Keratinocyte (primary cell): ENCODE results near the gene HACE1. TPM values are rescaled to one million over a fixed set of nuclear protein-coding genes. Genes with fewer than 3 reads are reported as not detected.
A peak's percentile ranks its signal among the peaks of the same experiment; 100 is the strongest.

Experiments used
- DNase-seq: peaks from one replicate; pipeline ENCODE4 v3.0.0-alpha.2; 2011; ENCODE audit warnings: low read depth, missing footprints, low spot score
- FAIRE-seq: peaks from 2 replicates; lab custom pipeline; 2011; peaks lifted over from hg19 to GRCh38; lab: Jason Lieb, UNC
- H2AFZ ChIP-seq: 2 replicates; pipeline ENCODE4 v1.6.0; 2012; ENCODE audit warnings: low read length, control low read depth, inconsistent platforms; ENCODE audit not compliant: control insufficient read depth
- H3K27ac ChIP-seq: 2 replicates; pipeline ENCODE4 v1.5.1; 2011; ENCODE audit warnings: low read length; ENCODE audit not compliant: control insufficient read depth, insufficient read depth
- H3K27me3 ChIP-seq: 3 replicates; pipeline ENCODE4 v1.6.0; 2011; ENCODE audit warnings: low read length; ENCODE audit not compliant: control insufficient read depth, insufficient read depth; ENCODE audit errors: extremely low read depth
- H3K36me3 ChIP-seq, 2 experiments: 2 replicates in 1 of 2; 3 replicates in 1 of 2; pipeline ENCODE4 v1.5.1; 2011; ENCODE audit warnings: low read length in 2 of 2, mild to moderate bottlenecking in 1 of 2; ENCODE audit not compliant: control insufficient read depth in 2 of 2, insufficient read depth in 2 of 2; ENCODE audit errors: extremely low read depth in 1 of 2
- H3K4me1 ChIP-seq: 3 replicates; pipeline ENCODE4 v1.5.1; 2011; ENCODE audit warnings: low read length; ENCODE audit not compliant: control insufficient read depth, insufficient read depth; ENCODE audit errors: extremely low read depth
- H3K4me2 ChIP-seq: 3 replicates; pipeline ENCODE4 v1.6.0; 2011; ENCODE audit warnings: low read depth, low read length; ENCODE audit not compliant: control insufficient read depth, insufficient read depth; ENCODE audit errors: extremely low read depth
- H3K4me3 ChIP-seq, 3 experiments: fragments of 200-600 bp in 1 of 3; sonication (generic) in 1 of 3; 2 replicates in 2 of 3; 3 replicates in 1 of 3; pipeline ENCODE4 v1.5.1; 2011 to 2016; ENCODE audit warnings: low read length in 3 of 3, mild to moderate bottlenecking in 3 of 3, control low read depth in 2 of 3, inconsistent platforms in 1 of 3, low read depth in 1 of 3, mixed read lengths in 1 of 3, mixed run types in 1 of 3, moderate library complexity in 1 of 3; ENCODE audit not compliant: control insufficient read depth in 2 of 3, insufficient read depth in 2 of 3; ENCODE audit errors: extremely low read depth in 1 of 3
- H3K79me2 ChIP-seq: 2 replicates; pipeline ENCODE4 v1.6.0; 2012; ENCODE audit warnings: low read length; ENCODE audit not compliant: control insufficient read depth, insufficient read depth
- H3K9ac ChIP-seq: 3 replicates; pipeline ENCODE4 v1.6.0; 2011; ENCODE audit warnings: low read length; ENCODE audit not compliant: control insufficient read depth, insufficient read depth; ENCODE audit errors: extremely low read depth
- H3K9me1 ChIP-seq: 3 replicates; pipeline ENCODE4 v1.6.0; 2011; ENCODE audit warnings: low read length; ENCODE audit not compliant: control insufficient read depth, insufficient read depth; ENCODE audit errors: extremely low read depth
- H3K9me3 ChIP-seq: 2 replicates; pipeline ENCODE4 v1.5.1; 2012; ENCODE audit warnings: low read depth, low read length; ENCODE audit not compliant: control insufficient read depth
- H4K20me1 ChIP-seq: 3 replicates; pipeline ENCODE4 v1.6.0; 2011; ENCODE audit warnings: low read length; ENCODE audit not compliant: control insufficient read depth, insufficient read depth; ENCODE audit errors: extremely low read depth
- CTCF ChIP-seq, 3 experiments: IDR thresholded peaks in 1 of 3; conservative IDR thresholded peaks in 1 of 3; optimal IDR thresholded peaks in 1 of 3; 2 replicates in 2 of 3; 3 replicates in 1 of 3; pipeline versions ENCODE3 to v1.5.1; 2011; ENCODE audit warnings: low read length in 3 of 3, mild to moderate bottlenecking in 3 of 3, moderate library complexity in 2 of 3, control low read depth in 1 of 3, inconsistent platforms in 1 of 3; ENCODE audit not compliant: insufficient read depth in 2 of 3; ENCODE audit errors: extremely low read depth in 1 of 3
- EZH2 ChIP-seq: IDR thresholded peaks from one replicate; pipeline ENCODE4 v1.6.1; 2012; ENCODE audit warnings: inconsistent platforms, mild to moderate bottlenecking, low read length, moderate library complexity
- dilution Hi-C: fragments of 300-500 bp; cut with MboI; formaldehyde crosslinking; loops from one replicate; pipeline ENCODE4 v1.7.0; 2020; ENCODE audit warnings: low sequenced_read_pairs; ENCODE audit not compliant: extremely low pct_ligation_motif_present
- polyA plus RNA-seq, 5 experiments: library from polyadenylated mRNA; depleted of rRNA in 3 of 5; stranded (reverse) in 3 of 5; stranded (forward) in 1 of 5; unstranded in 1 of 5; fragments of >200 nt; gene quantifications; 1 replicate in 1 of 5; 2 replicates in 3 of 5; 3 replicates in 1 of 5; pipeline versions ENCODE4 v1.2.1 to v1.2.3, GENCODE V29; 2011 to 2012; ENCODE audit warnings: missing spikeins in 2 of 5, low read depth in 1 of 5, low replicate concordance in 1 of 5

HACE1 gene
- polyA plus RNA-seq, 1 donor (not counting 4 experiments of a cell fraction or from before 2014, with no cell fraction given) = 7.4 TPM

GRCh38 chr6:104689551-104690205 lies 170.0 kb downstream of the HACE1 start:
- H2AFZ ChIP-seq = no peak overlapping the region
- H3K79me2 ChIP-seq = no peaks in the 10 kb centered on the region
- H3K9me1 ChIP-seq = no peaks in the 10 kb centered on the region
- no peaks in the 10 kb centered on the region for H3K9me3 ChIP-seq
- dilution Hi-C loops = no loop called here
- H3K9ac ChIP-seq = no peak overlapping the region
- no peaks in the 10 kb centered on the region for H3K36me3 ChIP-seq
- no peaks in the 10 kb centered on the region for H4K20me1 ChIP-seq
- H3K27me3 ChIP-seq = no peaks in the 10 kb centered on the region
- TF ChIP-seq EZH2 = no peak
- TF ChIP-seq CTCF (optimal IDR thresholded peaks at IDR 0.05 in 1 of 3, IDR thresholded peaks at IDR 0.05 in 1 of 3, conservative IDR thresholded peaks at IDR 0.05 in 1 of 3; ENCODE audit: extremely low read depth in 1 of 3, insufficient read depth in 2 of 3, low read length in 3 of 3) = no peak
- DNase-seq = no peak
- peaks cover 8% of the 10 kb centered on the region for H3K4me1 ChIP-seq
- no peak overlapping the region for H3K4me3 ChIP-seq
- H3K27ac ChIP-seq = no peak overlapping the region
- FAIRE-seq = peak; percentile 75
- H3K4me2 ChIP-seq = no peak overlapping the region

GRCh38 chr6:104688283-104688969 lies 171.3 kb downstream of the HACE1 start:
- no peaks in the 10 kb centered on the region for H4K20me1 ChIP-seq

More at GRCh38 chr6:104688283-104688969, 171.3 kb downstream of the HACE1 start:
- dilution Hi-C loops = no loop called here
- FAIRE-seq (peak; percentile 9), DNase-seq (no peak)
- Histone ChIP-seq H3K4me2 (no peak overlapping the region), H3K36me3 (no peaks in the 10 kb centered on the region), H3K9ac (no peak overlapping the region), H3K9me3 (no peaks in the 10 kb centered on the region), H3K4me3 (no peak overlapping the region), H3K27me3 (no peaks in the 10 kb centered on the region), H3K79me2 (no peaks in the 10 kb centered on the region), H3K9me1 (no peaks in the 10 kb centered on the region), H2AFZ (no peak overlapping the region), H3K4me1 (peaks cover 8% of the 10 kb centered on the region), H3K27ac (no peak overlapping the region)
- no peak for TF ChIP-seq CTCF (optimal IDR thresholded peaks at IDR 0.05 in 1 of 3, IDR thresholded peaks at IDR 0.05 in 1 of 3, conservative IDR thresholded peaks at IDR 0.05 in 1 of 3; ENCODE audit: extremely low read depth in 1 of 3, insufficient read depth in 2 of 3, low read length in 3 of 3)
- TF ChIP-seq EZH2 = no peak
